Measurements from ENCODE around the gene BOD1L1. TPM values are rescaled to one million over a fixed set of nuclear protein-coding genes. Genes with fewer than 3 reads are reported as not detected.

Gene BOD1L1
- total and polyA plus RNA-seq, 2 donors (not counting 1 experiment from before 2014, with no cell fraction given), result 20.2 to 109 TPM

DNA sequence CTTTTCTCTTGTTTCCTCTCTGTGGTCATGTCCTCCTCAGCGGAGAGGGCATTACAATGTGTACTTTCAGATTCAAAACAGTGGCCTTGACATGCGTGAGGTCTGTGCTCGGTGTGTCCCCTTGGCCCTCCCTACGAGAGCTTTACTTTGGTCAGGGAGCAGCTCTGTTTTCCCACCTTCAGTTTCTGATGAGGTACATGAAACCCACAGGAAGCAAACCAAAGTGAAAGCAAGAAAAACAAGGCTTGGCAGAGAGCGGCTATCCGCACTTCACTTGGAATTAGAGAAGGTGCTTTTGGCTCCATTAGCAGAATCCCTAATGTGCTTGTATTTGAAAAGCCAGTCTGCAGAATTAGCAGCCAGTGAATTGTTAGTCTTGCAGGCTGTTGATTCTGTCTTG lies 19.5 kb upstream of the BOD1L1 start:
- Histone ChIP-seq H3K36me3 (replicated peaks in 1 of 2; ENCODE audit: control extremely low read depth in 1 of 2, control insufficient read depth in 1 of 2, extremely low read depth in 1 of 2, insufficient read depth in 2 of 2, low read length in 1 of 2) (no peaks in the 10 kb centered on the region), H3K27ac (ENCODE audit: low read length in 2 of 2) (no peak overlapping the region), H3K27me3 (replicated peaks in 1 of 4; ENCODE audit: control extremely low read depth in 1 of 4, control insufficient read depth in 3 of 4, insufficient read depth in 4 of 4, low read length in 3 of 4) (peaks cover 0 to 10% (median 7%) of the 10 kb centered on the region in 4 experiments), H3K79me2 (ENCODE audit: control insufficient read depth, insufficient read depth, low read length) (no peaks in the 10 kb centered on the region), H4K20me1 (ENCODE audit: control insufficient read depth, insufficient read depth, low read length, poor library complexity, severe bottlenecking) (no peaks in the 10 kb centered on the region), H3K4me2 (replicated peaks; ENCODE audit: low read depth, low read length, poor library complexity, severe bottlenecking) (peak overlapping the region; percentile 20), H3K9me3 (ENCODE audit: control extremely low read depth in 1 of 3, control insufficient read depth in 2 of 3, insufficient read depth in 1 of 3, low read length in 2 of 3) (peaks cover 0 to 3% (median 0%) of the 10 kb centered on the region in 3 donors), H3K9ac (ENCODE audit: low read length) (no peak overlapping the region), H2AFZ (ENCODE audit: insufficient read depth, low read depth, low read length, poor library complexity, severe bottlenecking) (peak overlapping the region; percentile 43), H3K4me3 (ENCODE audit: control extremely low read depth in 1 of 5, extremely low read depth in 1 of 5, insufficient read depth in 1 of 5, low read depth in 2 of 5, low read length in 4 of 5) (no peak overlapping the region), H3K4me1 (ENCODE audit: control insufficient read depth in 2 of 2, insufficient read depth in 2 of 2, low read length in 2 of 2) (peaks cover 0 to 5% of the 10 kb centered on the region in 2 donors)
- peaks cover 45% of the 10 kb centered on the region for H3K27me3 Mint-ChIP-seq
- intact Hi-C loops (cut with micrococcal nuclease), result no loop called here
- POLR2A ChIA-PET, result no interaction called here
- no peak for TF ChIP-seq EZH2 (IDR thresholded peaks at IDR 0.05; ENCODE audit: borderline replicate concordance, insufficient read depth, low read depth, low read length, poor library complexity, severe bottlenecking)
- TF ChIP-seq, protein P1, sequence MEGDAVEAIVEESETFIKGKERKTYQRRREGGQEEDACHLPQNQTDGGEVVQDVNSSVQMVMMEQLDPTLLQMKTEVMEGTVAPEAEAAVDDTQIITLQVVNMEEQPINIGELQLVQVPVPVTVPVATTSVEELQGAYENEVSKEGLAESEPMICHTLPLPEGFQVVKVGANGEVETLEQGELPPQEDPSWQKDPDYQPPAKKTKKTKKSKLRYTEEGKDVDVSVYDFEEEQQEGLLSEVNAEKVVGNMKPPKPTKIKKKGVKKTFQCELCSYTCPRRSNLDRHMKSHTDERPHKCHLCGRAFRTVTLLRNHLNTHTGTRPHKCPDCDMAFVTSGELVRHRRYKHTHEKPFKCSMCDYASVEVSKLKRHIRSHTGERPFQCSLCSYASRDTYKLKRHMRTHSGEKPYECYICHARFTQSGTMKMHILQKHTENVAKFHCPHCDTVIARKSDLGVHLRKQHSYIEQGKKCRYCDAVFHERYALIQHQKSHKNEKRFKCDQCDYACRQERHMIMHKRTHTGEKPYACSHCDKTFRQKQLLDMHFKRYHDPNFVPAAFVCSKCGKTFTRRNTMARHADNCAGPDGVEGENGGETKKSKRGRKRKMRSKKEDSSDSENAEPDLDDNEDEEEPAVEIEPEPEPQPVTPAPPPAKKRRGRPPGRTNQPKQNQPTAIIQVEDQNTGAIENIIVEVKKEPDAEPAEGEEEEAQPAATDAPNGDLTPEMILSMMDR (IDR thresholded peaks at IDR 0.05), result no peak
- CTCF ChIA-PET, result no interaction called here
- no peak overlapping the region for H3K4me3 Mint-ChIP-seq
- H3K4me1 Mint-ChIP-seq, result no peaks in the 10 kb centered on the region
- DNase-seq (no peak), ATAC-seq (ENCODE audit: low read depth) (no peak)
- H3K9me3 Mint-ChIP-seq (ENCODE audit: insufficient read depth), result no peaks in the 10 kb centered on the region
- H3K27ac Mint-ChIP-seq, result no peak overlapping the region
- 20% methylated on average over 5 of the region's 6 CpGs for WGBS (ENCODE audit: insufficient coverage)

DNA sequence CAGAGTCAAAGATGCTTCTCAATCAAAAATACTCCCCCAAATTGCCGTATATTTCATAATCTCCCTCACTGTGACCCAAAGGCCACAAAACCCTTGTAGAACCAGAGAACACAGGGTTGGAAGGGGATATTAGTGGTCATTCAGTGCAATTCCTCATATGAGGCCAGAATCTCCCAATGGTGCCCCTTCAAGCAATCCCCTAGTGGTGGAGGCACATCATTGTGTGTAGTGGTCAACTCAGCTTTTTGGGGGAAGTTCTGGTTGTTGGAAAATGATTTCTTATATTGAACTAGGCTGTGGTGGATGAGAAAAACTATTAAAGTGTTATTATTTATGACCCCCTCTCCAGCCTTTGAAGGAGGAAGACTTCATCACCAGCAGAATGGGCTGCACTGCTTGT lies 17.6 kb upstream of the BOD1L1 start:
- no peak overlapping the region for H3K27ac ChIP-seq (ENCODE audit: low read length in 2 of 2)
- no peak for TF ChIP-seq EZH2 (IDR thresholded peaks at IDR 0.05; ENCODE audit: borderline replicate concordance, insufficient read depth, low read depth, low read length, poor library complexity, severe bottlenecking)
- TF ChIP-seq, protein P1 (IDR thresholded peaks at IDR 0.05), result no peak
- intact Hi-C loops (cut with micrococcal nuclease), result no loop called here
- ATAC-seq (ENCODE audit: low read depth), result no peak
- Mint-ChIP-seq H3K4me3 (no peak overlapping the region), H3K9me3 (ENCODE audit: insufficient read depth) (no peaks in the 10 kb centered on the region), H3K27ac (no peak overlapping the region), H3K4me1 (no peaks in the 10 kb centered on the region), H3K27me3 (peaks cover 49% of the 10 kb centered on the region)
- peaks cover 0 to 3% (median 0%) of the 10 kb centered on the region in 3 donors for H3K9me3 ChIP-seq (ENCODE audit: control extremely low read depth in 1 of 3, control insufficient read depth in 2 of 3, insufficient read depth in 1 of 3, low read length in 2 of 3)
- H3K79me2 ChIP-seq (ENCODE audit: control insufficient read depth, insufficient read depth, low read length), result no peaks in the 10 kb centered on the region
- H3K36me3 ChIP-seq (replicated peaks in 1 of 2; ENCODE audit: control extremely low read depth in 1 of 2, control insufficient read depth in 1 of 2, extremely low read depth in 1 of 2, insufficient read depth in 2 of 2, low read length in 1 of 2), result no peaks in the 10 kb centered on the region
- H3K4me2 ChIP-seq (replicated peaks; ENCODE audit: low read depth, low read length, poor library complexity, severe bottlenecking), result no peak overlapping the region
- ChIA-PET CTCF (interaction anchor here (1.3 to 1.7 kb wide), 2 partner anchors 10 to 17 kb away, joined by 4 to 11 read pairs; partner anchors contain the start of gene BOD1L1), POLR2A (no interaction called here)
- H4K20me1 ChIP-seq (ENCODE audit: control insufficient read depth, insufficient read depth, low read length, poor library complexity, severe bottlenecking), result no peaks in the 10 kb centered on the region
- H2AFZ ChIP-seq (ENCODE audit: insufficient read depth, low read depth, low read length, poor library complexity, severe bottlenecking), result no peak overlapping the region
- DNase-seq, result no peak
- H3K27me3 ChIP-seq (replicated peaks in 1 of 4; ENCODE audit: control extremely low read depth in 1 of 4, control insufficient read depth in 3 of 4, insufficient read depth in 4 of 4, low read length in 3 of 4), result peaks cover 0 to 17% (median 6%) of the 10 kb centered on the region in 4 experiments
- WGBS (ENCODE audit: insufficient coverage), result no CpG with 5 or more reads among the region's 1 CpG
- peaks cover 0 to 5% of the 10 kb centered on the region in 2 donors for H3K4me1 ChIP-seq (ENCODE audit: control insufficient read depth in 2 of 2, insufficient read depth in 2 of 2, low read length in 2 of 2)
- no peak overlapping the region for H3K9ac ChIP-seq (ENCODE audit: low read length)
- H3K4me3 ChIP-seq (ENCODE audit: control extremely low read depth in 1 of 5, extremely low read depth in 1 of 5, insufficient read depth in 1 of 5, low read depth in 2 of 5, low read length in 4 of 5), result no peak overlapping the region

Measured in B cell (primary cell).